ENCODE measurements around the gene KIAA1217.

Gene KIAA1217

DNA sequence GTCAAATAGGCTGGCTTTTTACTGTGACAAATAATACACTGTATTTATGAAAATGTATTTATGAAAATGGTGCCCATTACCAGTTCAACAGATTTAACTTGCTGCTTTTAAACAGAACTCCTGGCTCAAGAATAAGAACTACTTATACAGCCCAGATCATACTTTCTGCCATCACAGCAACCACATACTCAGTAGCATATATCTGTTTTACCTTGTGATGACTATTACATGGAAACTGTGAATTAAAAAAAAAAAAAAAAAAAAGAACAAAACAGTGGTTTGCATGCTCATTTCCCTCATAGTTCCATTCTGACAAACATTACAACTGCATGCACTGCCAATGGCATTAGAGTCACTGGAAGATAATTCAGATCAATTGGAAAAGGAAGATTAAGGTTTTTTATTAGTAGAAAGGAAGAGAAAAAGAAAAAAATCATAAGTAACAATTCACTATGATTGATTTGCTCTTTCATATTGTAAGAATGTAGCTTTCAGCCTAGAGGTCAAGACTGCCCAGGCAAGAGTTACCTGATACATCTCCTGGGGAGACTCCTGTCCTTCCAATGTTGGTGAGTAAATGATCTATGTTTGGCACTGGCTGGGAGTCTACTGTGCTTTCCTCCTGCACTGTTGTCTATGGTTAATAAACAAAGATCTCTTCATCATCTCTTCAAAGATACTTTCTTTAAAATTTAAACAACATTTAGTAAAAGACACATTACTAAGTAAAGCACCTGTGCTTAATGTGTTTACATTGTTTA lies 381.9 kb downstream of the KIAA1217 start:
- H3K4me1 ChIP-seq (ENCODE audit: insufficient read depth, low read length): no peaks in the 10 kb centered on the region
- no peak for TF ChIP-seq EZH2 (IDR thresholded peaks at IDR 0.05; ENCODE audit: borderline replicate concordance, low read depth, low read length, severe bottlenecking)
- TF ChIP-seq, protein P1, sequence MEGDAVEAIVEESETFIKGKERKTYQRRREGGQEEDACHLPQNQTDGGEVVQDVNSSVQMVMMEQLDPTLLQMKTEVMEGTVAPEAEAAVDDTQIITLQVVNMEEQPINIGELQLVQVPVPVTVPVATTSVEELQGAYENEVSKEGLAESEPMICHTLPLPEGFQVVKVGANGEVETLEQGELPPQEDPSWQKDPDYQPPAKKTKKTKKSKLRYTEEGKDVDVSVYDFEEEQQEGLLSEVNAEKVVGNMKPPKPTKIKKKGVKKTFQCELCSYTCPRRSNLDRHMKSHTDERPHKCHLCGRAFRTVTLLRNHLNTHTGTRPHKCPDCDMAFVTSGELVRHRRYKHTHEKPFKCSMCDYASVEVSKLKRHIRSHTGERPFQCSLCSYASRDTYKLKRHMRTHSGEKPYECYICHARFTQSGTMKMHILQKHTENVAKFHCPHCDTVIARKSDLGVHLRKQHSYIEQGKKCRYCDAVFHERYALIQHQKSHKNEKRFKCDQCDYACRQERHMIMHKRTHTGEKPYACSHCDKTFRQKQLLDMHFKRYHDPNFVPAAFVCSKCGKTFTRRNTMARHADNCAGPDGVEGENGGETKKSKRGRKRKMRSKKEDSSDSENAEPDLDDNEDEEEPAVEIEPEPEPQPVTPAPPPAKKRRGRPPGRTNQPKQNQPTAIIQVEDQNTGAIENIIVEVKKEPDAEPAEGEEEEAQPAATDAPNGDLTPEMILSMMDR (IDR thresholded peaks at IDR 0.05; ENCODE audit: borderline replicate concordance, extremely low read depth, low read length, poor library complexity, severe bottlenecking): no peak
- H3K27ac ChIP-seq (ENCODE audit: low read length): no peak overlapping the region
- H4K20me1 ChIP-seq (ENCODE audit: insufficient read depth, low read length): no peaks in the 10 kb centered on the region
- no peak overlapping the region for H3K9ac ChIP-seq (ENCODE audit: low read depth, low read length)
- no peak overlapping the region for H3K4me2 ChIP-seq (ENCODE audit: insufficient read depth, low read length)
- no peaks in the 10 kb centered on the region for H3K9me3 ChIP-seq (ENCODE audit: insufficient read depth, low read length, severe bottlenecking)
- H3K4me3 ChIP-seq (ENCODE audit: low read depth in 1 of 2, low read length in 2 of 2): no peak overlapping the region
- H2AFZ ChIP-seq (ENCODE audit: low read depth, low read length): no peak overlapping the region
- no peak for DNase-seq
- peaks cover 94% of the 10 kb centered on the region for H3K36me3 ChIP-seq (ENCODE audit: insufficient read depth, low read length)
- no peaks in the 10 kb centered on the region for H3K27me3 ChIP-seq (ENCODE audit: insufficient read depth, low read length, poor library complexity)
- no peak for ATAC-seq (ENCODE audit: insufficient read depth, low read depth)
- no peaks in the 10 kb centered on the region for H3K79me2 ChIP-seq (ENCODE audit: insufficient read depth, low read length)

DNA sequence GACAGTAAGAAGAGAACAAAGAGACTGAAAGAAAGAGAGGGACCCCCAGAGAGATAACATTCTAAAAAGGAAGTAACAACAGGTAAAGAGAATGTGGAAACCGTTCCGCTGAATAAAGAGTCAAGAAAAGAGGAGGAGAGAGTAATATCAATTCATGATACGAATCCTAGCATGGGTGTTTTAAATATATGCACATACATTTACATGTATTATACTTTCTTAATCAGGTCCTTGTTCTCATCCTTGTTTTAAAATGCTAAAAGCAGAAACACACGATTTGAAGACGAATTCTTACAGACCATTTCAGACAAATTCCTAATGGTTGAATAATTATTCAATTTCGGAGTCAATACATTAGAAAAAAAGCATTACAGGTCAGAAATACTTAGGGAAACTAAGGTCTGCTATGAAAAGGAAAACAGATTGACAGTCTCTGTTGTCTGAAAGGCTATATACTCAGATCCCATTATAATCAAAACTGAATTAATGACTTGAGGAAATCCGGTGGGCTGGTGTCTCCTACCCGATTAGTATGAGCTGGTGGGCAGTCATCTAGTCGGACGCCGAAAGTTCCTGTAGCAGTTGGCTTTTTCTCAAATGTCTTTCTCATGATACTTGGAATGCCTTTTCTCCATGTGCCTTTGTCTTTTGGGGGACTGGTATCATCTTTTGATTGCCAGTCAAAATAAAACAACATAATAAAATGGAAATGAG lies 387.4 kb downstream of the KIAA1217 start:
- H3K79me2 ChIP-seq (ENCODE audit: insufficient read depth, low read length): no peaks in the 10 kb centered on the region
- H3K9me3 ChIP-seq (ENCODE audit: insufficient read depth, low read length, severe bottlenecking): no peaks in the 10 kb centered on the region
- DNase-seq (no peak), ATAC-seq (ENCODE audit: insufficient read depth, low read depth) (no peak)
- no peaks in the 10 kb centered on the region for H3K4me1 ChIP-seq (ENCODE audit: insufficient read depth, low read length)
- H3K36me3 ChIP-seq (ENCODE audit: insufficient read depth, low read length): peaks cover 91% of the 10 kb centered on the region
- no peak overlapping the region for H3K27ac ChIP-seq (ENCODE audit: low read length)
- no peak for TF ChIP-seq EZH2 (IDR thresholded peaks at IDR 0.05; ENCODE audit: borderline replicate concordance, low read depth, low read length, severe bottlenecking)
- TF ChIP-seq, protein P1 (IDR thresholded peaks at IDR 0.05; ENCODE audit: borderline replicate concordance, extremely low read depth, low read length, poor library complexity, severe bottlenecking): no peak
- H4K20me1 ChIP-seq (ENCODE audit: insufficient read depth, low read length): no peaks in the 10 kb centered on the region
- no peak overlapping the region for H3K4me2 ChIP-seq (ENCODE audit: insufficient read depth, low read length)
- no peak overlapping the region for H3K4me3 ChIP-seq (ENCODE audit: low read depth in 1 of 2, low read length in 2 of 2)
- H3K9ac ChIP-seq (ENCODE audit: low read depth, low read length): no peak overlapping the region
- H3K27me3 ChIP-seq (ENCODE audit: insufficient read depth, low read length, poor library complexity): no peaks in the 10 kb centered on the region
- no peak overlapping the region for H2AFZ ChIP-seq (ENCODE audit: low read depth, low read length)

DNA sequence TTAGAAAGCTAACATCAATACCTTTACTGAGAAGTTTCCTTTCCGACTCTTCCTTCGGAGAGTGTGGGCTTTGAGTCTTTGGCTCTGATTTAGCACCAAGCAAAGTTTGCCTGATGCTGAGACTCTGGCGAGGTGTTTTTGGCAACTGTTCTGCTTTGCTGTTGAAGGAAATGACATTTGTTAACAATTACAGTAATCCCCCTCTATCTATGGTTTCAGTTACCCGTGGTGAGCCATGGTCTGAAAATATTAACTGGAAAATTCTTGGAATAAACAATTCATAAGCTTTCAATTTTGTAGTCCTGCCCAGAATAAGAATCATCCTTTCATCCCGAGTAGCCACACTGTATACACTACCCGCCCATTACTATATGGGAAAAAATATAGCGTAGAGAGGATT lies 388.5 kb downstream of the KIAA1217 start:
- Histone ChIP-seq H3K79me2 (ENCODE audit: insufficient read depth, low read length) (no peaks in the 10 kb centered on the region), H3K9ac (ENCODE audit: low read depth, low read length) (no peak overlapping the region), H3K4me2 (ENCODE audit: insufficient read depth, low read length) (no peak overlapping the region), H2AFZ (ENCODE audit: low read depth, low read length) (no peak overlapping the region), H3K36me3 (ENCODE audit: insufficient read depth, low read length) (peaks cover 91% of the 10 kb centered on the region), H3K9me3 (ENCODE audit: insufficient read depth, low read length, severe bottlenecking) (no peaks in the 10 kb centered on the region), H3K4me3 (ENCODE audit: low read depth in 1 of 2, low read length in 2 of 2) (no peak overlapping the region), H3K27ac (ENCODE audit: low read length) (no peak overlapping the region), H3K4me1 (ENCODE audit: insufficient read depth, low read length) (no peaks in the 10 kb centered on the region), H4K20me1 (ENCODE audit: insufficient read depth, low read length) (no peaks in the 10 kb centered on the region), H3K27me3 (ENCODE audit: insufficient read depth, low read length, poor library complexity) (no peaks in the 10 kb centered on the region)
- DNase-seq (no peak), ATAC-seq (ENCODE audit: insufficient read depth, low read depth) (no peak)
- TF ChIP-seq, protein P1 (IDR thresholded peaks at IDR 0.05; ENCODE audit: borderline replicate concordance, extremely low read depth, low read length, poor library complexity, severe bottlenecking): no peak
- TF ChIP-seq EZH2 (IDR thresholded peaks at IDR 0.05; ENCODE audit: borderline replicate concordance, low read depth, low read length, severe bottlenecking): no peak
